ENCODE results near the gene ZNF497.
"Not testable (repeated sequence)": the region's sequence is repeated elsewhere in the genome, so short reads cannot be mapped to it uniquely, and the experiment has no call there.

DNA sequence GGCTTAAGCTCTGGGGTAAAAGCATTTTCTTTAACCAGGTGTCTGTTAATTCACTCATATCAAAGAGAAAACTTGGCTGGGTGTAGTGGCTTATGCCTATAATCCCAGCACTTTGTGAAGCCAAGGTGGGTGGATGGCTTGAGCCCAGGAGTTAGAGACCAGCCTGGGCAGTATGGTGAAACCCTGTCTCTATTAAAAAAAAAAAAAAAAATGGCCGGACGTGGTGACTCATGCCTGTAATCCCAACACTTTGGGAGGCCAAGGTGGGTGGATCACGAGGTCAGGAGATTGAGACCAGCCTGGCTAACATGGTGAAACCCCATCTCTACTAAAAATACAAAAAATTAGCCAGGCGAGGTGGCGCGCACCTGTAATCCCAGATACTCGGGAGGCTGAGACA is 14.2 kb upstream of the ZNF497 start:
- TF ChIP-seq, protein P1, sequence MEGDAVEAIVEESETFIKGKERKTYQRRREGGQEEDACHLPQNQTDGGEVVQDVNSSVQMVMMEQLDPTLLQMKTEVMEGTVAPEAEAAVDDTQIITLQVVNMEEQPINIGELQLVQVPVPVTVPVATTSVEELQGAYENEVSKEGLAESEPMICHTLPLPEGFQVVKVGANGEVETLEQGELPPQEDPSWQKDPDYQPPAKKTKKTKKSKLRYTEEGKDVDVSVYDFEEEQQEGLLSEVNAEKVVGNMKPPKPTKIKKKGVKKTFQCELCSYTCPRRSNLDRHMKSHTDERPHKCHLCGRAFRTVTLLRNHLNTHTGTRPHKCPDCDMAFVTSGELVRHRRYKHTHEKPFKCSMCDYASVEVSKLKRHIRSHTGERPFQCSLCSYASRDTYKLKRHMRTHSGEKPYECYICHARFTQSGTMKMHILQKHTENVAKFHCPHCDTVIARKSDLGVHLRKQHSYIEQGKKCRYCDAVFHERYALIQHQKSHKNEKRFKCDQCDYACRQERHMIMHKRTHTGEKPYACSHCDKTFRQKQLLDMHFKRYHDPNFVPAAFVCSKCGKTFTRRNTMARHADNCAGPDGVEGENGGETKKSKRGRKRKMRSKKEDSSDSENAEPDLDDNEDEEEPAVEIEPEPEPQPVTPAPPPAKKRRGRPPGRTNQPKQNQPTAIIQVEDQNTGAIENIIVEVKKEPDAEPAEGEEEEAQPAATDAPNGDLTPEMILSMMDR (conservative IDR thresholded peaks at IDR 0.05; ENCODE audit: low read length) = not testable (repeated sequence)
- not testable (repeated sequence) for TF ChIP-seq EZH2phosphoT487 (IDR thresholded peaks at IDR 0.05; ENCODE audit: borderline replicate concordance)
